IPS DF 6.9 (cell line): ENCODE measurements around the gene MGST3.
"Not testable (repeated sequence)": the region's sequence is repeated elsewhere in the genome, so short reads cannot be mapped to it uniquely, and the experiment has no call there.

Experiments used
- DNase-seq: peaks from one replicate; pipeline ENCODE4 v3.0.0-alpha.2; 2013; ENCODE audit warnings: low read depth, low spot score
- H3K27ac ChIP-seq: one replicate; pipeline ENCODE4 v1.5.1; 2013; ENCODE audit warnings: low read length, control low read depth
- H3K27me3 ChIP-seq: 2 replicates; pipeline ENCODE4 v1.6.1; 2013; ENCODE audit warnings: mild to moderate bottlenecking, low read length; ENCODE audit not compliant: control insufficient read depth, insufficient read depth
- H3K36me3 ChIP-seq: 2 replicates; pipeline ENCODE4 v1.6.1; 2013; ENCODE audit warnings: low read length; ENCODE audit not compliant: control insufficient read depth, insufficient read depth
- H3K4me1 ChIP-seq: 2 replicates; pipeline ENCODE4 v1.6.1; 2013; ENCODE audit warnings: low read length; ENCODE audit not compliant: control insufficient read depth, insufficient read depth
- H3K4me3 ChIP-seq: 2 replicates; pipeline ENCODE4 v1.5.1; 2013; ENCODE audit warnings: mild to moderate bottlenecking, low read length
- H3K9me3 ChIP-seq: 2 replicates; pipeline ENCODE4 v1.6.1; 2013; ENCODE audit warnings: low read length, inconsistent platforms; ENCODE audit not compliant: control insufficient read depth, insufficient read depth
- WGBS: extraction: QIAGEN DNeasy Blood & Tissue Kit; methylation state at CpG from one replicate; pipeline ENCODE4 v1.1.7; 2013; ENCODE audit warnings: mixed read lengths, missing lambda C conversion rate; ENCODE audit not compliant: insufficient read length, insufficient coverage; 5-methylcytosine and 5-hydroxymethylcytosine counted together

MGST3 gene

GRCh38 chr1:165603810-165604209 is 27.2 kb upstream of the MGST3 start:
- Histone ChIP-seq H3K27me3 (no peaks in the 10 kb centered on the region; the same call in 1 of the 2 replicates), H3K4me3 (no peak overlapping the region), H3K9me3 (no peaks in the 10 kb centered on the region), H3K27ac (no peak overlapping the region), H3K36me3 (no peaks in the 10 kb centered on the region), H3K4me1 (no peaks in the 10 kb centered on the region)
- WGBS, result no CpG with 5 or more reads among the region's 2 CpGs
- no peak for DNase-seq

- no peak overlapping the region for H3K27ac ChIP-seq
- H3K4me3 ChIP-seq, result no peak overlapping the region
- no peaks in the 10 kb centered on the region for H3K36me3 ChIP-seq
- H3K4me1 ChIP-seq, result no peaks in the 10 kb centered on the region
- H3K27me3 ChIP-seq, result no peaks in the 10 kb centered on the region; the same call in 1 of the 2 replicates
- no peaks in the 10 kb centered on the region for H3K9me3 ChIP-seq
- WGBS, result no CpG with 5 or more reads among the region's 4 CpGs
- DNase-seq, result no peak
Measured at GRCh38 chr1:165605246-165605645, 25.8 kb upstream of the MGST3 start.

- DNase-seq, result not testable (repeated sequence)
- WGBS, result no CpG with 5 or more reads among the region's 12 CpGs
Measured at GRCh38 chr1:165606676-165607075, 24.4 kb upstream of the MGST3 start.

GRCh38 chr1:165610866-165611265 is 20.2 kb upstream of the MGST3 start:
- Histone ChIP-seq H3K27ac (no peak overlapping the region), H3K27me3 (no peaks in the 10 kb centered on the region), H3K4me3 (no peak overlapping the region), H3K36me3 (no peaks in the 10 kb centered on the region), H3K9me3 (no peaks in the 10 kb centered on the region), H3K4me1 (no peaks in the 10 kb centered on the region)
- DNase-seq, result no peak
- WGBS, result no CpG with 5 or more reads among the region's 1 CpG

More at GRCh38 chr1:165606676-165607075, 24.4 kb upstream of the MGST3 start:
- not testable (repeated sequence) for H3K4me1 ChIP-seq, H3K4me3 ChIP-seq, H3K27me3 ChIP-seq, H3K27ac ChIP-seq, H3K9me3 ChIP-seq, H3K36me3 ChIP-seq

- no peak overlapping the region for H3K27ac ChIP-seq
- peaks cover 1% of the 10 kb centered on the region; the same call in 1 of the 2 replicates for H3K4me1 ChIP-seq
- DNase-seq, result no peak
- WGBS, result no CpG with 5 or more reads among the region's 3 CpGs
- no peaks in the 10 kb centered on the region for H3K27me3 ChIP-seq
- no peaks in the 10 kb centered on the region for H3K36me3 ChIP-seq
- no peak overlapping the region for H3K4me3 ChIP-seq
- H3K9me3 ChIP-seq, result no peaks in the 10 kb centered on the region
Measured at GRCh38 chr1:165612062-165612461, 19.0 kb upstream of the MGST3 start.

- Histone ChIP-seq H3K36me3 (no peaks in the 10 kb centered on the region), H3K4me3 (no peak overlapping the region), H3K27me3 (no peaks in the 10 kb centered on the region), H3K27ac (no peak overlapping the region), H3K9me3 (no peaks in the 10 kb centered on the region), H3K4me1 (peaks cover 1% of the 10 kb centered on the region; the same call in 1 of the 2 replicates)
- no CpG with 5 or more reads among the region's 1 CpG for WGBS
- no peak for DNase-seq
Measured at GRCh38 chr1:165616054-165616612, 14.9 kb upstream of the MGST3 start.

GRCh38 chr1:165616987-165617546 is 14.0 kb upstream of the MGST3 start:
- no peak overlapping the region for H3K4me3 ChIP-seq
- H3K27ac ChIP-seq, result no peak overlapping the region
- WGBS, result no CpG with 5 or more reads among the region's 8 CpGs
- peaks cover 1% of the 10 kb centered on the region; the same call in 1 of the 2 replicates for H3K4me1 ChIP-seq
- H3K36me3 ChIP-seq, result no peaks in the 10 kb centered on the region
- DNase-seq, result no peak
- no peaks in the 10 kb centered on the region for H3K9me3 ChIP-seq
- H3K27me3 ChIP-seq, result no peaks in the 10 kb centered on the region

- no peaks in the 10 kb centered on the region for H3K9me3 ChIP-seq
- H3K4me1 ChIP-seq, result peaks cover 1% of the 10 kb centered on the region; the same call in 1 of the 2 replicates
- no CpG with 5 or more reads among the region's 1 CpG for WGBS
- no peaks in the 10 kb centered on the region for H3K27me3 ChIP-seq
- H3K36me3 ChIP-seq, result no peaks in the 10 kb centered on the region
- DNase-seq, result no peak
- no peak overlapping the region for H3K27ac ChIP-seq
- H3K4me3 ChIP-seq, result no peak overlapping the region
Measured at GRCh38 chr1:165619647-165620151, 11.3 kb upstream of the MGST3 start.

- H3K36me3 ChIP-seq, result no peaks in the 10 kb centered on the region
- no peak overlapping the region for H3K27ac ChIP-seq
- H3K27me3 ChIP-seq, result no peaks in the 10 kb centered on the region
- no peaks in the 10 kb centered on the region for H3K4me1 ChIP-seq
- no peak overlapping the region for H3K4me3 ChIP-seq
- H3K9me3 ChIP-seq, result no peaks in the 10 kb centered on the region
- DNase-seq, result no peak
Measured at GRCh38 chr1:165623624-165624023, 7.4 kb upstream of the MGST3 start.

GRCh38 chr1:165624441-165624840 is 6.6 kb upstream of the MGST3 start:
- no peak overlapping the region for H3K4me3 ChIP-seq
- no peaks in the 10 kb centered on the region for H3K4me1 ChIP-seq
- no peaks in the 10 kb centered on the region for H3K36me3 ChIP-seq
- H3K27ac ChIP-seq, result no peak overlapping the region
- DNase-seq, result no peak
- H3K27me3 ChIP-seq, result no peaks in the 10 kb centered on the region
- no peaks in the 10 kb centered on the region for H3K9me3 ChIP-seq
- WGBS, result no CpG with 5 or more reads among the region's 4 CpGs
